ENCODE measurements around the gene TNPO2. TPM values are rescaled to one million over a fixed set of nuclear protein-coding genes. Genes with fewer than 3 reads are reported as not detected.
A peak's percentile ranks its signal among the peaks of the same experiment; 100 is the strongest.

The TNPO2 gene
- total and polyA plus RNA-seq, 2 of the 13 experiments (the other 11 are each of a cell fraction or from before 2014, with no cell fraction given): 31.7 to 61.0 TPM

- TF ChIP-seq RAD21 (CRISPR knock-in tag; IDR thresholded peaks at IDR 0.05): no peak
- no peak; the same call in 1 of the 2 replicates for TF ChIP-seq ZNF138 (CRISPR knock-in tag; IDR thresholded peaks at IDR 0.05; ENCODE audit: low read depth)
- TF ChIP-seq MXD4 (CRISPR knock-in tag; IDR thresholded peaks at IDR 0.05): peak; percentile 81; the same call in 1 of the 2 replicates
- no peak for TF ChIP-seq ZNF549 (CRISPR knock-in tag; IDR thresholded peaks at IDR 0.05)
- TF ChIP-seq EEA1 (CRISPR knock-in tag; IDR thresholded peaks at IDR 0.05; ENCODE audit: borderline replicate concordance): no peak
- TF ChIP-seq THAP7 (CRISPR knock-in tag; IDR thresholded peaks at IDR 0.05): no peak
- no peak for TF ChIP-seq SKIL (CRISPR knock-in tag; IDR thresholded peaks at IDR 0.05; ENCODE audit: borderline replicate concordance)
- TF ChIP-seq ZBTB3 (CRISPR knock-in tag; IDR thresholded peaks at IDR 0.05; ENCODE audit: borderline replicate concordance, low read depth): no peak
- no peak for TF ChIP-seq ZNF354B (CRISPR knock-in tag; IDR thresholded peaks at IDR 0.05)
- peak; percentile 27; the same call in 1 of the 2 replicates for TF ChIP-seq ZNF124 (CRISPR knock-in tag; IDR thresholded peaks at IDR 0.05)
- TF ChIP-seq ZNF614 (CRISPR knock-in tag; IDR thresholded peaks at IDR 0.05; ENCODE audit: borderline replicate concordance): no peak; the same call in 1 of the 2 replicates
- TF ChIP-seq IRF1 (CRISPR knock-in tag; IDR thresholded peaks at IDR 0.05; ENCODE audit: low read depth): peak; percentile 50; the same call in 1 of the 2 replicates
- no peak for TF ChIP-seq ARHGAP35 (CRISPR knock-in tag; IDR thresholded peaks at IDR 0.05; ENCODE audit: borderline replicate concordance)
- TF ChIP-seq ZMAT5 (CRISPR knock-in tag; IDR thresholded peaks at IDR 0.05; ENCODE audit: borderline replicate concordance, low read depth): no peak
- TF ChIP-seq ZNF598 (CRISPR knock-in tag; IDR thresholded peaks at IDR 0.05; ENCODE audit: borderline replicate concordance): no peak
- TF ChIP-seq ZNF605 (CRISPR knock-in tag; IDR thresholded peaks at IDR 0.05): 0 out of 2 replicates have a peak, but pooled peaks have one; percentile 2
- no peak for TF ChIP-seq TIGD3 (CRISPR knock-in tag; IDR thresholded peaks at IDR 0.05; ENCODE audit: borderline replicate concordance)
These were observed 54.2 kb downstream of the TNPO2 start (continued) for GRCh38 chr19:12669270-12670158.
